Caco-2 (cell line): ENCODE results near the gene LDLRAD1. TPM values are rescaled to one million over a fixed set of nuclear protein-coding genes. Genes with fewer than 3 reads are reported as not detected.

Experiments used
- BruUV-seq: library from RNA; stranded (reverse); fragments of 400-500 nt; replicated peaks from 2 replicates; lab custom pipeline; 2021; lab: Mats Ljungman, UMichigan
- CTCF ChIA-PET: fragments of 300-600 bp; sonication (Branson Sonifier 250); formaldehyde crosslinking; loops from one replicate; lab custom pipeline; 2022; ENCODE audit warnings: antibody characterized with exemption; lab: Charles Lee
- POLR2A ChIA-PET: fragments of 300-600 bp; sonication (Branson Sonifier 250); formaldehyde crosslinking; loops from one replicate; lab custom pipeline; 2022; ENCODE audit warnings: antibody characterized with exemption; lab: Charles Lee
- DNase-seq, 2 experiments: peaks; one replicate each; pipeline versions ENCODE4 v3.0.0 to v3.0.0-alpha.2; 2020 to 2022
- H3K27me3 ChIP-seq: replicated peaks from 2 replicates; pipeline ENCODE4 v1.6.0; 2011; ENCODE audit warnings: low read length; ENCODE audit not compliant: control insufficient read depth, insufficient read depth
- H3K36me3 ChIP-seq: 2 replicates; pipeline ENCODE4 v1.5.1; 2011; ENCODE audit warnings: low read length; ENCODE audit not compliant: control insufficient read depth, insufficient read depth
- H3K4me1 ChIP-seq: fragments of 250-450 bp; sonication (Bioruptor Pico); 2 replicates; pipeline ENCODE4 v1.5.1; 2020; ENCODE audit warnings: mild to moderate bottlenecking
- H3K4me3 ChIP-seq: 2 replicates; pipeline ENCODE4 v1.5.1; 2011; ENCODE audit warnings: low read depth, mild to moderate bottlenecking, control low read depth, low read length
- H3K9me3 ChIP-seq: fragments of 250-450 bp; sonication (Bioruptor Pico); 2 replicates; pipeline ENCODE4 v1.5.1; 2020; ENCODE audit warnings: mild to moderate bottlenecking, moderate library complexity
- H3K27ac Mint-ChIP-seq: one replicate; pipeline ENCODE4 v1.8.0; 2022; ENCODE audit warnings: mixed read lengths; ENCODE audit not compliant: unreplicated experiment
- H3K27me3 Mint-ChIP-seq: one replicate; pipeline ENCODE4 v1.8.0; 2022; ENCODE audit warnings: mixed read lengths; ENCODE audit not compliant: insufficient read depth, unreplicated experiment
- H3K36me3 Mint-ChIP-seq: one replicate; pipeline ENCODE4 v1.8.0; 2022; ENCODE audit warnings: mild to moderate bottlenecking, mixed read lengths; ENCODE audit not compliant: insufficient read depth, unreplicated experiment
- H3K4me1 Mint-ChIP-seq: one replicate; pipeline ENCODE4 v1.8.0; 2022; ENCODE audit warnings: low read depth, mixed read lengths; ENCODE audit not compliant: unreplicated experiment
- H3K4me3 Mint-ChIP-seq: one replicate; pipeline ENCODE4 v1.8.0; 2022; ENCODE audit warnings: mild to moderate bottlenecking, moderate library complexity, mixed read lengths; ENCODE audit not compliant: unreplicated experiment
- H3K9me3 Mint-ChIP-seq: one replicate; pipeline ENCODE4 v1.8.0; 2022; ENCODE audit warnings: mixed read lengths; ENCODE audit not compliant: unreplicated experiment
- CTCF ChIP-seq, 2 experiments: fragments of 200-600 bp in 1 of 2; IDR thresholded peaks; 1 replicate in 1 of 2; 2 replicates in 1 of 2; pipeline versions ENCODE4 v1.5.1 to v1.8.0; 2011 to 2022; ENCODE audit warnings: antibody characterized with exemption in 1 of 2, control low read depth in 1 of 2, inconsistent platforms in 1 of 2, low read depth in 1 of 2, low read length in 1 of 2, mild to moderate bottlenecking in 1 of 2, moderate library complexity in 1 of 2; ENCODE audit not compliant: insufficient read depth in 1 of 2, severe bottlenecking in 1 of 2, unreplicated experiment in 1 of 2
- intact Hi-C: fragments of 100-400 bp; cut with micrococcal nuclease; formaldehyde crosslinking; loops from one replicate; pipeline ENCODE4 v1.10.0; 2022; ENCODE audit not compliant: unreplicated experiment
- total RNA-seq: library from RNA; stranded (reverse); gene quantifications from 2 replicates; pipeline ENCODE4 v1.2.3, GENCODE V29; 2022

Gene LDLRAD1
- total RNA-seq, 1 experiment from 2014 or later, result not detected

- Histone ChIP-seq H3K4me1 (peaks cover 10% of the 10 kb centered on the region), H3K4me3 (no peak overlapping the region), H3K27me3 (no peaks in the 10 kb centered on the region), H3K36me3 (no peaks in the 10 kb centered on the region), H3K9me3 (no peaks in the 10 kb centered on the region)
- peaks cover 21% of the 10 kb centered on the region for H3K4me1 Mint-ChIP-seq
- no peak overlapping the region for H3K27ac Mint-ChIP-seq
- intact Hi-C loops, result no loop called here
- no peaks in the 10 kb centered on the region for H3K9me3 Mint-ChIP-seq
- H3K4me3 Mint-ChIP-seq, result no peak overlapping the region
- no peaks in the 10 kb centered on the region for H3K27me3 Mint-ChIP-seq
- ChIA-PET POLR2A (no interaction called here), CTCF (no interaction called here)
- no peak for DNase-seq
- H3K36me3 Mint-ChIP-seq, result no peaks in the 10 kb centered on the region
- TF ChIP-seq CTCF (IDR thresholded peaks at IDR 0.05; ENCODE audit: insufficient read depth in 1 of 2, low read depth in 1 of 2, low read length in 1 of 2, severe bottlenecking in 1 of 2, unreplicated experiment in 1 of 2), result no peak
- BruUV-seq, result no TSS peak
Observed at GRCh38 chr1:54013393-54014008, 4.5 kb downstream of the LDLRAD1 start.

- no peak overlapping the region for H3K4me3 Mint-ChIP-seq
- intact Hi-C loops, result no loop called here
- Histone ChIP-seq H3K4me3 (no peak overlapping the region), H3K9me3 (no peaks in the 10 kb centered on the region), H3K27me3 (no peaks in the 10 kb centered on the region), H3K36me3 (no peaks in the 10 kb centered on the region), H3K4me1 (peaks cover 10% of the 10 kb centered on the region)
- no peaks in the 10 kb centered on the region for H3K9me3 Mint-ChIP-seq
- no peak for TF ChIP-seq CTCF (IDR thresholded peaks at IDR 0.05; ENCODE audit: insufficient read depth in 1 of 2, low read depth in 1 of 2, low read length in 1 of 2, severe bottlenecking in 1 of 2, unreplicated experiment in 1 of 2)
- H3K27me3 Mint-ChIP-seq, result no peaks in the 10 kb centered on the region
- no peak for DNase-seq
- no peak overlapping the region for H3K27ac Mint-ChIP-seq
- H3K4me1 Mint-ChIP-seq, result peaks cover 19% of the 10 kb centered on the region
- ChIA-PET POLR2A (no interaction called here), CTCF (no interaction called here)
- H3K36me3 Mint-ChIP-seq, result no peaks in the 10 kb centered on the region
- no TSS peak for BruUV-seq
Observed at GRCh38 chr1:54012863-54013262, 5.1 kb downstream of the LDLRAD1 start.

GRCh38 chr1:54012008-54012325 is 6.0 kb downstream of the LDLRAD1 start:
- H3K9me3 Mint-ChIP-seq, result no peaks in the 10 kb centered on the region
- no peaks in the 10 kb centered on the region for H3K27me3 ChIP-seq
- intact Hi-C loops, result no loop called here
- no peak overlapping the region for H3K4me3 Mint-ChIP-seq
- TF ChIP-seq CTCF (IDR thresholded peaks at IDR 0.05; ENCODE audit: insufficient read depth in 1 of 2, low read depth in 1 of 2, low read length in 1 of 2, severe bottlenecking in 1 of 2, unreplicated experiment in 1 of 2), result no peak
- no TSS peak for BruUV-seq
- H3K27ac Mint-ChIP-seq, result no peak overlapping the region
- no peaks in the 10 kb centered on the region for H3K9me3 ChIP-seq
- ChIA-PET POLR2A (no interaction called here), CTCF (no interaction called here)
- no peaks in the 10 kb centered on the region for H3K36me3 Mint-ChIP-seq
- H3K4me1 Mint-ChIP-seq, result peaks cover 14% of the 10 kb centered on the region
- H3K4me1 ChIP-seq, result peaks cover 10% of the 10 kb centered on the region
- no peak overlapping the region for H3K4me3 ChIP-seq
- DNase-seq, result no peak
- no peaks in the 10 kb centered on the region for H3K36me3 ChIP-seq
- H3K27me3 Mint-ChIP-seq, result no peaks in the 10 kb centered on the region
